Measurements from ENCODE around the gene GLI3.

- TF ChIP-seq ESRRA (CRISPR knock-in tag; IDR thresholded peaks at IDR 0.05; ENCODE audit: borderline replicate concordance) (no peak), KAT7 (CRISPR knock-in tag; IDR thresholded peaks at IDR 0.05; ENCODE audit: borderline replicate concordance) (no peak), TP53 (CRISPR knock-in tag; IDR thresholded peaks at IDR 0.05) (no peak), CTCF (IDR thresholded peaks at IDR 0.05) (no peak), ZNF281 (CRISPR knock-in tag; IDR thresholded peaks at IDR 0.05) (no peak), HMGA2 (CRISPR knock-in tag; IDR thresholded peaks at IDR 0.05) (no peak)
These were observed 152.7 kb downstream of the GLI3 start for GRCh38 chr7:42084263-42084662.

Data from WTC11 (cell line).